ENCODE measurements around the gene SPTBN5. TPM values are rescaled to one million over a fixed set of nuclear protein-coding genes. Genes with fewer than 3 reads are reported as not detected.

SPTBN5 gene
- total RNA-seq, 1 experiment from 2014 or later, result 0.16 TPM

DNA sequence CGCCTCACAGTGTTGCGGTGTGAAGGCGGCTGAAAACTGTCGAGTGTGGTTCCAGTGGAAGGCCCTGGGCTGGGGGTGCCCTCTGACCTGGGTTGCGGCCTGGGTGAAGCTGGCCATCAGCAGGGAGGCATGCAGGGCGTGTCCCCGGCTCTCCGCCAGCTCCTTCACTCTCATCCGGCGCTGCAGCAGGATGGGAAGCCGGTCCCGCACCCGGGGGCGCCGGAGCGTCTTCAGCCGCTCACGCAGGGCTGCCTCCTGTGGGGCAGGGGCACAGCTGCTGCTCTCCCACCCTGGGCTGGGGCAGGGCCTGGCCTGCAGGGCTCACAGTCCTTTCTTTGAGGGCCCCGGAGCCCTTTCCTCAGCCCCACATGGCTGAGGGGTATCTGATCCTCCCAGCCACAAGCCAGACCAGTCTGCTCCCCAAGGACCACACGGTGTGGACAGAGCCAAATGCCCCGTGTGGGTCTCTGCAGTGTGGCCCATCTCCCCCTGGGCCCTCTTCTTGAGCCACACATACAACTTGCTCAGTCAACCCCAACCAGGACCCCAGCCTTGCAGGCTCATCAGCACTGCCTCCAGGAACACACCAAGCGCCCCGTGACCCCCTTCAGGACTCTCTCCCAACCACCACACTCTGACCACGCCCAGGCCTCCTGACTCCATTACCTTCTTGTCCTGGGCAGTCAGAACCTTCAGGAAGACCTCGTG is 26.8 kb downstream of the SPTBN5 start:
- no peak for DNase-seq (ENCODE audit: low spot score)

DNA sequence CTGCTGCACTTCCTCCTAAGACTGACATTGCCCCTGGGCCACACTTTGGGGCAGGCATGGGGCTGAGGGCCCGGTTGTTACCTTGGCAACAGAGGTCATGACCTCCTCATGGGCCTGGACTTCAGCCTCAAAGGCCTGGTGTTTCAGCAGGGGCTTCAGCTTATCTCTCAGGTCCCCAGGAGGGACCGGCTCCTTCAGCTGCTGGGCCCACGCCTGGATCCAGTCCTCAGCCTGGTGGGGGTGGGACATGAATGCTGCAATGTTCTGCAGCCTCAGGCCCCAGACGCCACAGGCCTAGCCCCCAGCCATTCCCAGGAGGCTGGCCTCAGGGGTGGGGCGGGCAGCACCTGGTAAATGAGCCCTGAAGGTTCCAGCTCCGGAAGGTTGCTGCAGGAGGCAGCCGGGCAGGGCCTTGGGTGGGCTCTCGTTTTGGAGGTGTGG is 27.6 kb downstream of the SPTBN5 start:
- DNase-seq (ENCODE audit: low spot score), result no peak

DNA sequence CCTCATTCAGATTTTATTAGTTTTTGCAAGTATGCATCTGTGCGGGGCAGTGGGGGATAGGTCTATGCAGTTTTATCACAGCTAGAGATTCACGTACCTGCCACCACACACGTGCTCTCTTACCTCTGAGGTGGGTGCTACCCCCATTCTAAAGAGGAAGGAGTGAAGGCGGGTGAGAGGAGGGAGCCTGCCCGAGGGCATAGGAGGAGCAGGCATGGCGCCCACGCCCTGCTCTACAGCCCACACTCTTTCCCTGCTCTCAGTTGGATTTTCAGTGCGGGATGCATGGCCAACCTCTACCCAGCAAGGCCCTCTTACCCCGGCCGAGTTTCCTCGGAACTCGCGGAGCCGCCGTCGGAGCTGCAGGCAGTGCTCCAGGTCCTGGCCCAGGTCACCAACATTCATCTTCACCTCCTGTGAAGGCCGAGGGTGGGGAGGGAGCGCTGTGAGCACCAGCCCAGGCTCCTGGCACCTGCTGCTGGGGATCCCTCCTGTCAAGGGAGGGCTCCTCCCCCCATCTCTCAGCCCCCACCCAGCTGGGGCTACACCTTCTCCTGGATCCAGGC is 28.3 kb downstream of the SPTBN5 start:
- DNase-seq (ENCODE audit: low spot score), result no peak

DNA sequence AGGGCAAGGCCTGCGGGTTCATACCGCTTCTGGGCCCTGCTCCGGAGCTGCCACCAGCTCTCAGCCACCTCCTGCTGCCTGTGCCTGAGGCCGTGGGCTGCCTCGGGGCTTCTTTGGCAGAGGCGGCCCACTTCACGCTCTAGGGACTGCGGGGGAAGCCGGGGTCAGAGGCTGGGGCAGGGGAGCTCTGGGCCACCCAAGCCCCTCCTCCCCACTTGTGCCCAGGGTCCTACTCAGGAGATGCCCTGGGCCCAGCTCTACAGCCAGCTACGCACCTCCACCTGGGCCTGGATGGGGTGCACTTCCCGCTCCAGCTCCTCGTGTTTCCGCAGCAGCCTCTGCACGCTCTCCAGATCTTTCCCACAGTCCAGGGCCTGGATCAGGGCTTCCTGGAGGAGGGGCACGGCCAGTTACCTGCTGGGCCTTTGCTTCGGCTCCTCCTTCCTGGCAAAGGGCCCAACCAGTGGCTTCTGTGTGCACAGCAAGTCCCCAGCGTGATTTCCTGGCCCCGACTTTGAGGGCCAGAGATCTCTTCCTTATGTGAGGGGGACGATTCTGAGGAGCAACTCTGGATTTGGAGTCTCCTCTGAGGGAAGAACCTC is 31.2 kb downstream of the SPTBN5 start:
- no peak for DNase-seq (ENCODE audit: low spot score)

DNA sequence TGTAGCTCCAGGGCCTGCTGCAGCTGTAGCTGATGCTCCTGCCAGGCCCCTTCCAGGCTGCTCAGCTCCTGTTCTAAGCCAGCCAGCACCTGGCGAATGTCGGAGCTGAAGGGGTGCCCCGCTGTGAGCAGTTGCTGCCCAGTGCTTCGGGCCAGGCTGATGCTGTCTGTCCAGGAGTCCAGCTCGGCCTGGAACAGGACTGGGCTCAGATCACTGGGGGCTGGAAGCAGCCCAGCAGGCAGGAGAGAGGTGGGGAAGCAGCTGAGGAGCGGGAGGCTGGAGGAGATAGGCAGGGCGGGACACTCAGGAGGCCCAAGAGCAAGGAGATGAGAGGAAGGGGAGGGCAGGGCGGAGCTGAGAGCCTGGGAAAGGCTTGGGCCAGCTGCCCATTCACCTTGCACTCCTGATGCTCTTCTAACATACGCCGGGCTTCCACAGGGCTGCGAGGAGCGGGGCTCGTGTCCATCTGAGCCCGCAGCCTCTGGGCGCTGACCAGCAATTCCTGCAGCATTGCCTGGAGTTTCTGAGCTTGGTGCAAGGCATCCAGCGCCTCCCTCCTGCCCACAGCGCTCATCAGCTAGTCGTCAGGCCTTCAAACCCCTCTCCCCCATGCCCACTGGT is 32.0 kb downstream of the SPTBN5 start:
- no peak for DNase-seq (ENCODE audit: low spot score)

DNA sequence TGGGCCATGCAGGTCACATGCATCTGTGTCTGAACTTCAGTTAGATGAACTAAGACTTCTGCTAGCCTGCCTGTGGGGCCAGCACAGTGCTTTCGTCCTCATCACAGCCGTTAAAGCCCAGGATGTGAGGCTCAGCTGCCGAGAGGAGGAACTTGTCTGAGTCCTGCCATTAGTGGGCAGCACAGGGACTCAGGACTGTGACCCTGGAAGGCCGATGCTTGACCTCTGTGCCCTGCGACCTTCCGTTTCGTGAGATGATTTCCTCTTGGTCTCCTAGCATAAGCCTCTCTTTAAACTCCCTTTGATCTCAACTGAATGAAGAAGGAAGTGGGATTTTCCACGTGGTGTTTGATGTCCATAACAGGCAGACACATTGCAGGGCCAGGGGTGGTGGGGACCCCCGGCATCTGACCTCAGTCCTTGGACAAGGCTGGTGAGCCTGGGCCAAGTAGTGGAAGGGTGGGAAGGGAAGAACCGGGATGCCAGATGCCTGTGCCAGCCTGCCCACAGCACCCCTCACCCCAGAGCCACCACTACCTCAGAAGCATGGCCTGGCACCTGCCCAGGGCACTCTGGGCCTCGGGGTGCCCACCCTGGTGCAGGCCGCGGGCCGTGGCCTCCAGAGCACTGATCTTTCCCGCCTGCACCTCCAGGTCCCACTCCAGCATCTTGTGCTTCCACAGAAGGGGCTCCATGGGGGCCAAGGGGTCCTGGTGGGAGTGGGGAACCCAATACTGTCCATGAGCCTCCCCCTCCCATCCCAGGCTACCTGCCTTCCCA is 33.6 kb downstream of the SPTBN5 start:
- DNase-seq (ENCODE audit: low spot score), result no peak

DNA sequence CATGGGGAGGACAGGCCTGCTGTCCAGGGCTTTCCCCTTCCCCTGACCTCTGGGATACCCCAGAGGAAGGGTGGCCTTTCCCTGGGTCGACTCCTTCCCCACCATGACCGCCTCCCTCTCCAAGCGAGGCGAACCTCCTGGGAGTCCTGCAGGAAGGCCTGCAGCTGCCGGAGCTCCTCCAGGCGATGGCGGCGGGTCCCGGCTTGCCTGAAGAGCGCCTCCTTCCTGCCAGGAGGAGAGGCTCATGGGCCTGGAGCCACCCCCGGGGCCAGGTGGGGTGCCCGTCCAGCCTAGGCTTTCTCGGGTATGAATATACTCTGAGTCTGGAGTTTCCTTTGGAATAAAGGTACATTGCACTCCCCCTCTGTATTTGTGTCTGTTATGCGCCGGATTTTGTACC is 35.1 kb downstream of the SPTBN5 start:
- no peak for DNase-seq (ENCODE audit: low spot score)

DNA sequence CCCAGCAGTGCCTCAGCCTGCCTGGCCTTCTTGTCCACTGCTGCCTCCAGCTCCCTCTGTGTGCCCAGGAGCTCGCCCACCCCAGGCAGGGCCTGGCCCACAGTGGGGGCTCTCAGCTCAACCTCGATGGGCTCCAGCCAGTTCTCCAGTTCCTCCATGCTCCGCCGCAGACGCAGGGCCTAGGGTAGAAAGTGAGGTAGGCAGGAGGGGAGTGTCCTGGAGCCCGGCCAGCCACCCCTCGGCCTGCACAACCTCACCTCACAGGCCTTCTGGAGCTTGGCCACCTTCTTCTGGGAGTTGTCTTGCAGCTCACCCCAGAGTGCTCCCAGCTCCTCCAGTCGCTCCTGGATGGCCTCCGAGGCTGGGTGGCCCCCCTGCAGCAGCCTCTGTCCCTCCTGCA is 36.5 kb downstream of the SPTBN5 start:
- DNase-seq (ENCODE audit: low spot score), result no peak

DNA sequence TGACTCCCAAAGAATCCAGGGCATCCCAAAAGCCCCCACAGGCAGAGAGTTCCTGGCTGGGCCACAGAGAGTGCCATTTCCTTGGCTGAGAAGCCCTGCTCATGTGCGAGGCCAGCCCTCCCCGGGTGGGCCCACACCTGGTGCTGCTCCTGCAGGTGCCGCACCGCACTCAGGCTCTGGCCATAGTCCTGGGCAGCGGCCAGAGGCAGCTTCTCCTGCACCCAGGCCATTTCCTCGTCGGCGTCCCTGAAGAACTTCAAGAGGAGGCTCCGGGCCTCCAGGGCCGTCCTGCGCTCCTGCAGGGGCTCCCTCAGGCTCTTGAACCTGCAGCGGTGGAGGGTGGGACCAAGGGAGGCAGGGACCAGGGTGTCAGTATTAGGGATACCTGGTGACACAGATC is 37.1 kb downstream of the SPTBN5 start:
- DNase-seq (ENCODE audit: low spot score), result no peak

DNA sequence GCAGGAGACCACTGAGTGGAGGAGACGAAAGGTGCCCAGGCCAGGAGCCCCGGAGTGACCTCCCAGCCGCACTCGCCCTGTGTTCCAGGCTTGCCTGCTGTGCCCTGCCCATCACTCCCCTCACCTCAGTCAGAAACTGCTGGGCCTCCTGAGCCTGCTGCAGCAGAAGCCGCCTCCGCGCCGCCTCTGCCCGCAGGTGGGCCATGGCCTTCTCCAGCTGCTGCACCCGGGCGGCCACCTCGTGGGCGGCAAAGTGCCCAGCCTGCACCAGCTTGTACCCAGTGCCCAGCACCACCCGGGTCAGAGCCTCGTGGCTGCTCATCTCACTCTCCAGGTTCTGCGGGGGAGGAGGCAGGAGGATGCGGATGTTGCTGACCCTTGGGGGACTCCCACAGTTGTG is 37.6 kb downstream of the SPTBN5 start:
- no peak for DNase-seq (ENCODE audit: low spot score)

DNA sequence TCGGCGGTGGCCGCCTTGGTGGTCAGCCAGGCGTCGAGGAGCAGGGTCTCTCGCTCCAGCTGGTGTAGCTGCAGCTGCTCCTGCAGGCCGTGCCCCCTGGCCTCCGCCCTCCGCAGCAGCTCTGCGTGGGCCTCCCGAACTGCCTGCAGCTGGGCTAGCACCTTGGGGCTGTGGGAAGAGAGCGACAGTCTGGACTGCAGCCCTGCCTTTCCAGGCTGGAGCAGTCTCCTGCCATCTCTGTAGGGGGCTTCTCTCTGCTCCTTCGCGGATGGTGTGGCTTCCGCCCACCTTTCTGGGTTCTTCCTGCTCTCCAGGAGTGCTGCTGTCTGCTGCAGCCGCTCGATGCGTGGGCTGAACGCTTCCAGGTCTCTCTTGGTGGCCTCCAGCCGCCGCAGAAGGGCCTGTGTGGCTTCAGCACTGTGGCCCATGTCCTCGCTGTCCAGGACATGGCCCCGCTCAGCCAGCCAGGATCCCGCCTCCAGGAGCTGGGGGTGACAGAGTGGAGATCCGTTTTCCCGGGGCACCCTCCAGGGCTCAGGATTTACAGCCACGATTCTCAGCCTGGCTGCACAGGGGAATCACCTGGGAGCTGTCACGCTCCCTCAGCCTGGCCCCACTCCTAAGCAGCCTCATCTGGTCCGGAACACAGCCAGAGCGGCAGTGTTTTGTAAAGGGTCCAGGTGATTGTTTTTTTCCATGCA is 38.4 kb downstream of the SPTBN5 start:
- no peak for DNase-seq (ENCODE audit: low spot score)

DNA sequence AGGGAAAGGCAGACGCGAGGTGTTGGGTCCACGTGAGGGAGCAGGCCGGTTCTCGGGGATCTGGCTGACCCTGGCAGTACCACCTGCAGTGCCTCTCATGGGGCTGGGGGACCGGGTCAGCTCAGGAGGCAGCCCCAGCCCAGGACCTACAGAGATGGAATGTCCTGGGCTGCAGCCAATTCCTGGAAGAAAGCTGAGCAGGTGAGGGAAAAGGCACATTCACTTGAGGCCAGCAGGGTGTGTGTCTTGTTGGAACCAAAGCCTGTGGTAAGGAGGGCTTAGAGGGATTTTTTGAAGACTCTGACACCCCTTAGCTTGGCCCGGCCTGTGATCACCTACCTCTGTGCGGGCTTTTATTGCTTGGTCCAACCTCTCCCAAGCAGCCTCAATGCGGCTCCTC is 39.4 kb downstream of the SPTBN5 start:
- DNase-seq (ENCODE audit: low spot score), result no peak

DNA sequence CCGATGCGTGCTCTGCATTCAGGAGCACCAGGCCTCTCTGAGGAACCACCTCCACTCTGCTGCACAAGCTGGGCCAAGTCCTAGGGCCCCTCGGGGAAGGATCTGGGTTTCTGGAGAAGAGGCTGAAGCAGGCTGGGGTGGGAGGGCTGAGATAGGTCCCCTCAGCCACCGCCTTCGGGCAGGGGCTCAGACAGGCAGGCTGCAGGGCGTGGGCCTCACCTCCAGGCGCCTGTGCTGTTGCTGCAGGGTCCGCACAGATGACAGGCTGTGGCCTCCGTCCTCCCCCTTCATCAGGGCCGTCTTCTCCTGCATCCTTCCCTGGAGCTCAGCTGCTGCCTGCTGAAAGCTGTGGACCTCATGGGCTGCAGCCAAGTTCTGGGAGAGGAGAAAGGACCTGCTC is 40.0 kb downstream of the SPTBN5 start:
- no peak for DNase-seq (ENCODE audit: low spot score)

DNA sequence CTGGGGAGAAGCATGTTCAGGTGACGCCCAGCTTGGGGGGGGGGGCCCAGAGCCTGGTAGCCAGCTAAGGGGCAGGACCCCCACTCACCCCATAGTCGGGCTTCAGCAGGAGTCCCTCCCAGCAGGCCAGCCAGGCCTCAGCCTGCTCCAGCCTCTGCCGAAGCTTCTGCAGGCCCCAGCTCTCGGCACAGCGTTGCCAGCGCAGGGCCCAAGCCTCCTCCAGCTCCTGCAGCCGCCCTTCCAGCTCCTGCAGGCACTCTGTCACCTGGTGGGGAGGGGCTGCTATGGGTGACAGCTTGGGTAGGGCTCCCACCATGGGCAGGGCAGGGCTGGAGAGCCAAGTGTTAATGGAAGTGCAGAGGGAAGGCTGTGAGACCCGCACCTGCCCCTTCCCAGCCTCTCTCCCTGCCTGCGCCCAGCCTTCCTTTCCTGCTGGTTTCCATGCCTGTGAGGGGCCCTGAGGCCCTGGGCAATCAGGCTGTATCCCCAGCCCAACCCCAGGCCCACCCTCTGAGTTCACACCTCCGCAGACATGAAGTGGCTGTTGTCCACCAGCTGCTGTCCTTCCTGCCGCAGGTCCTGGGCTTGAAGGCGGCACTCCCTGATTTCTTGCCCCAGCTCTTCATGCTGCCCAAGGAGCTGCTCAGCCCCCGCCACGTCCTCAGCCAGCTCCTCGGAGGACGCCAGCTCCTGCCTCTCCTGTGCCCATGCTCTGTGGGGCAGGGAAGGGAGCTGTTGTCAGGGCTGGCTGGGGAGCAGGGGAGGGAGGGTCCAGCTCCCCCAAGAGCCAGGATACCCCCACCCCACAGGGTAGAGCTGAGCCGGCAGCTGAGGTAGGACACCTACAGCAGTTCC is 40.9 kb downstream of the SPTBN5 start:
- no peak for DNase-seq (ENCODE audit: low spot score)

DNA sequence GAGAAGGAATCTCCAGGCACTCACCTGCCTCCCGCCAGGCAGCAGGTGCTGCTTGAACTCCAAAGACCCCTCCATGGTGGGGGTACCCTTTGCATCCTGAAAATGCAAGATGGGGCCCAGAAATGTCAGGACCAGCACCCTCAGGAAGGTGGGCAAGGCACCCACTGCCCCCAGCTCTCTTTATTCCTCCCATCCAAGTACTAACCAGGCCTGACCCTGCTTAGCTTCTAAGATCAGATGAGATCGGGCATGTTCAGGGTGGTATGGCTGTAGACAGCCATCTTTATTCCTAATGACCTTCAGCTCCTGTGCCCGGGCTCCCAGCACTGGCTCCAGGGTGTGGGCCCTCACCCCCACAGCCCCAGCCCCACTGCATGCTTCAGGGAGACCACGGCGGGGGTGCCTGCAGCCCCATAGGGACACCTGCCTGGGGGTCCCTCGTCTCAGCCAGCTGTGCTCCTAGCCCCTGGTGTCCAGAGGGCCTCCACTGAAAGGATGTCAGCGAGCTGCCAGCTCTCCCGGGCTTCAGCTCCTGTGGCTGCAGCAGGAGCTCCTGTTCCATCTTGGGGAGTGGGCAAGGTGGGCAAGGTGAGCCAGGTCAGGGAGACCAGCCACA is 42.0 kb downstream of the SPTBN5 start:
- no peak for DNase-seq (ENCODE audit: low spot score)

DNA sequence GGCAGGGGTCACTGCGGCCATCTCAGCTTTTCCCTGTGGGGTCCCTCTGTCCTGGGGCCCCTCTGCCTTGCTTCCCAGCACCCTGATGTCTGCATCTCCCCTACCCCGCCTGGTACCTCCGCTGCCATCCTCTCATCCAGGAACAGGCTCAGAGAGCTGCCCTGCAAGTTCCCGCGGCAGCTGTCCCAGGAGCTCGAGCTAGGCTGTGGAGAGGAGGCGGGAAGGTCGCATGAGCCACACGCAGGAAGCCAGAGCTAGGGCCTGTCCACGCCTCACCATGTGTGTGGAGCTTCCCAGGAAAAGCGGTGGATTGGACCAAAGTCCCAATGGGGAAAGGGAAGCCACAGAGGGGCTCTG is 42.7 kb downstream of the SPTBN5 start:
- DNase-seq (ENCODE audit: low spot score), result no peak

DNA sequence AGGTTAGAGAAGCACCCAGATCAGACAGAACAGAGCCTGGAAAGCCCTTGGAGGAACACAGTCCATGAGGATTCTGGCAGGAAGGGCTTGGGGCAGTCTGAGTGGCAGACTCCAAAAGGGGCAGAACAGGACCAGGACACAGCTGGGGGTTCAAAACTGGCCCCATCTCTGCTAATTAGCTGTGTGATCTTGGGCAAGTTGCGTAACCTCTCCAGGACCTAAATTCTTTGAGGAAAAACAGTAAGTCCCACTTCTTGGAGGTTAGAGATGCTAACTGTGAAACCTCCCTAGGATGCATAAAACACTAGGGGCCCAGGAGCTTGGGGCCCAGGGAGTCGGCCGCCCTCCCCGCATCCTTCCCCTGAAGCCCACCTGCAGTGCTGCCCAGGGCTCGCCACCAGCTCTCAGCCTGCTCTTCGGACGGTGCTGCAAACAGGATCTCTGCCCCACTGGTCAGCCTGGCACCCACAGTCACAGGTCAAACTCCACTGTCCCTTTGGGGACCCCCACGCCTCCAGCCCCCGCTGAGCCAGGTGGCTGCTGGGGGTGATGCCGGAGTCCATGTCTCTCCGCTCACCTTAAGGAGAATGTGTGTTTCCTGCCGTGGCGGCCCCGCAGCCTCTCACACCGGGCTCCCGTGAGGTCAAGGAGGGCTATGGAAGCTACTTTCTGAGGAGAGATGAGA is 43.2 kb downstream of the SPTBN5 start:
- no peak for DNase-seq (ENCODE audit: low spot score)

DNA sequence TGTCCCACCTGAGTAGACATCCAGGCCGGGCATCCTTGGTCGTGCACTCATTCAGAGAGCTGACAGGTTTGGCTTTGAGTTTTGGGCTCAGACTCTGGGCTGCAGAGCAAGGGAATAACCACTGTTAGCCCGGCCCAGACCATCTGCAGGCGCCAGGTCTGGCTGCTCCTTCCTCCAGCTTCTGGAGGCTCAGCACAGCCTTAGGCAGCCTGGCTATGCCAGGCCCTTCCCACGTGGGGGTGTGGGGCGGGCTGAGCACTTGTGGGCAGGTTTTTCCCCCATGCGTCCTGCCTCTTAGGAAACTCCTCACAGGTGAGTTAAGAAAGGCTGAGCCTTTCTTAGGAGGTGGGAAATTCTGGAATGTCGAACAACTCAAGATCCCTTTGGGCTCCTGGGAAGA is 44.0 kb downstream of the SPTBN5 start:
- DNase-seq (ENCODE audit: low spot score), result no peak

DNA sequence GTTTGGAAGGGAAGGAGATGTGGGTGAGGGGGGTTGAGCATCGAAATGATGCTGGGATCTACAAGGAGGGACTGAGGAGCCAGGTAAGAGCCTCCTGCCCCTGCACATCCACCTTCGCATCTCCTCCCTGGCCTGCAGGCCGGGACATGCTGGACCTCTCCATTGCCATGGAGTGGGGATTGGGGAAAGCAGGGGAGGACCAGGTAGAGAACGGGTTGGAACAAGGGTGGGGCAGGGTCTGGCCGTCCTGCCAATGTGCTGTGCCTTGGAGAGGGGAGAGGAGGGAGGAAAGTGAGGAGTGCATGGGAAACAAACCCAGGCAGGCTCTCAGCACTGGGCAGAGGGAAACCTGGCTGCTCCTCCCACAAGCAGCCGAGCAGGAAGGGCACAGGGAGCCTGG is 44.6 kb downstream of the SPTBN5 start:
- DNase-seq (ENCODE audit: low spot score), result no peak

DNA sequence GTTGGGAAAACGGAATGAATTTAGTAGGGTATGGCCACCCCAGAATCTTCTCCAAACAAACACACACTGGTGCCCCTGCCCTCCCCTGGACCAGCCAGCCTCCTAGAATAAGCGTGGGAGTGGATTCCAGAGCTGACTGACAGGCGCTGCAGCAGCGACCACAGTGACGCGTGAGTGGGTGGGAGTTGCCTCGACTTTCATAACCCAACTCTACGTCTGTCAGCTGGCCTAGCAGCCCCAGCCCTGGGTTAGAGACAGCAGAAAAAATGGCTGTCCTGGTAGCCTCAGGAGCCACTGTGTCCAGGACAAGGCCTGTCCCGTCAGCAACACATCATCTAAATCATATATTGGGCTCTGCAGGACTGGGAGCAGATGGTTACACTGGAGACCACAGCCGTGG is 45.2 kb downstream of the SPTBN5 start:
- no peak for DNase-seq (ENCODE audit: low spot score)

Measured in A172 (cell line).